GM18505 (cell line): ENCODE results near the gene ARHGEF40.

Experiments used
- ATAC-seq: cut with Tn5 transposase; IDR thresholded peaks from one replicate; pipeline ENCODE4 v1.9.1; 2021; ENCODE audit not compliant: unreplicated experiment
- POLR2A ChIP-seq: IDR thresholded peaks from 4 replicates; pipeline ENCODE4 v1.6.1; 2011; ENCODE audit warnings: borderline replicate concordance; ENCODE audit not compliant: insufficient read depth, insufficient read length; ENCODE audit errors: extremely low read depth

ARHGEF40 gene

DNA sequence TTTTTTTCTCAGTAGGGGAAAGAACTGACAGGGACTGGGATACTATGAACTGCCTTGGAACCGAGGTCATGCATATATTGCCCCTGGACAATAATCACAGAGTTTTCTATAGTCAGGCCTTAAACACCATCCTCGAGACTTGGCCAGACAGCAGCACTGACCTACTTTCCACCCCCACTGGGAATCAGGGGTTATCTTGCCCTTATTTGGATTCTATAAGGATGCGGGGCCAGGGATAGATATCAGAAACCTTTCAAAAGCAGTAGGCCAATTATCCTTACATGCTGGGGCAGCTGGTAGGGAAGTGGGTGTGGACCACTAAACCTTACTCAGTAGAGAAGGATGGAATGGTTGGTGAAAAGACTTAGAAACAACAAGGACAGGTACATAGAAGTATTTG lies 26.3 kb downstream of the ARHGEF40 start:
- no peak for ATAC-seq
- TF ChIP-seq POLR2A: no peak

DNA sequence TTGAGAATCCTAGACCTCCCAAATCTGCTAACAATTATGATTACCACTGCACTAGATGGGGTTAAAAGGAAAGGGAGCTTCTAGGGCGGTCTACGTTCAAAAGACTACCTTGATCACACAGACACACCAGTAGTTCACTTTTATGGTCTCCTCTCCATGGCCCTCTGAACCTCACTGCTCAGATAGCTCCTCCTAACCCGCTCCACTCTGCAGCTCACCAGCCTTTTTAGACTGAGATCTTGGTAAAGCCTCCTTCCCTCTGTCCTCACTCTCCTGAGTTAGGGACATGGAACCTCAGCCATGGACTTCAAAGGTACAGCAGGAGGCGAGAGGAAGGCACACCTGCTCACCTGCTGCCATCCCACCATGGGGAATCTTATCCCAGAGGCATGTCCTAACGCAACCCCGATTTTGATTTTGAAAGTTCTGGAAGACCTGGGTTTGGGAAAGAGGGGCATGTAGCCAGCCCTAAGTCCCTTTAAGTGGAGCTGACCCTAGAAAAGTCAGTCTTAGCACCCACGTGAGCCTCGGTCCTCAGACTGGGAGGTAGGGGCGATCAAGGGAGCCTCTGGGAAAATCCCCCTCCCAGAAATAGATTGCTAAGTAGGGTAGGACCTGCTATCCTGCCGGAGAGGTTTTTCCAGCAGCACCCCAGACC lies 27.0 kb downstream of the ARHGEF40 start:
- no peak for ATAC-seq
- no peak for TF ChIP-seq POLR2A

DNA sequence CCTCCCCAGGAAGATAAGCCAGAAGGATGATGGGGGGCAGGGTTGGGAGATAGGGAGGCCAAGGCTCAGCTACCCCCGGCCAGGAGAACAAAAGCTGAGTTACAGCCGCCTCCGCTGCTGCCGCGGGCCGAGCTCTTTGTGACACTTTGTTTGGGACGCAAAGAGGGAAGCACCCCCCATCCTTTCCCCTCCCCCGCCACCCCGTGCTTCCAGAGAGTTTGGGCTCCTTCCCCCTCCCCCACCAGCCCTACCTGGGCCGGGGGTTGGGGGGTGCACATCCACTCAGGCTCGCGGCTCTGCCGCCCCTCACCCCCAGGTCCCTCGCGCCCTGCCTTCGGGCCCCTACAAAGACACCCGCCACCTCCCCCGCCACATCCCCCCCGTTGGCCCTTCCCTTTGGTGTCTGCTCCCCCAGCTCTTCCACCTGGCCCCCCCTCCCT lies 27.6 kb downstream of the ARHGEF40 start:
- ATAC-seq: no peak
- TF ChIP-seq POLR2A: no peak

DNA sequence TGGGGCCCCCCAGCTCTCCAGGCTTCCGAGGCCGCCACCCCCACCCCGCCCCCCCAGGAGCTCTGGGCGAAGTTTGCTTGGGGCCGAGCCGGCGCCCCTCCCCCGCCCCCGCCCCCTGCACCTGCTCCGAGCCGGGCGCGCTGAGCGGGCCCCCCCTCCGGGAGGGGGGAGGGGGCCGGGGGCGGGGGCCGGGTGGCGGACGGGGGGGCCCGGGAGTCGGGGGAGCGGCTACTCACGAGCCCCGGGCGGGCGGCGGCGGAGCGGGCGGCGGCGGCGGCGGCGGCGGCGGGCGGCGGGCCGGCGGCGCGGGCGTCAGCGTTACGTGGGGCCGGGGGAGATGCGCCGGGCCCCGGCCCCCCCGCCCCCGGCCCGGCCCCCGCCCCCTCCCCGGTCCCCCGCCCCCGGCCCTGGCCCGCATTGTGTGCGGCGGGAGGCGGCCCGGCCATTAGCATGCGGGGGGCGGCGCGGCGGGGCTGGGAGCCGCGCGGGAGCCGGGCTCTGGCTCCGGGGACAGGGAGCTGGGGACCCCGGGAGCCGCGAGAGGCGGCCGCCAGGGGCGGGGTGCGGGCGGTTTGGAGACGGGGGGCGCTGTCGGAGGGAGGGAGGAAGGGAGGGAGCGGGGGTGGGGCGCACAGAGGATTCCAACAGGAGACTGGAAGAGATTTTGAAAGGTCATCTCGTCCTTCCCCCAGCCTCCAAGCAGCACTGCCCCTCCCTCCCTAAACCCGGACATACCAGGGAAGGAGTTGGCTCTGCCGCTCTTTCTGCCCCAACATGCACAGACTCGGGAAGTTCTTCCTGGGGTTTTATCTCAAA lies 28.2 kb downstream of the ARHGEF40 start, which contains the start of gene ZNF219:
ZNF219 (minus strand) TSS at position 580 of the 816 bp plus-strand sequence. CDS start 5,064 bp downstream, outside the sequence.
- ATAC-seq: no peak
- no peak for TF ChIP-seq POLR2A

DNA sequence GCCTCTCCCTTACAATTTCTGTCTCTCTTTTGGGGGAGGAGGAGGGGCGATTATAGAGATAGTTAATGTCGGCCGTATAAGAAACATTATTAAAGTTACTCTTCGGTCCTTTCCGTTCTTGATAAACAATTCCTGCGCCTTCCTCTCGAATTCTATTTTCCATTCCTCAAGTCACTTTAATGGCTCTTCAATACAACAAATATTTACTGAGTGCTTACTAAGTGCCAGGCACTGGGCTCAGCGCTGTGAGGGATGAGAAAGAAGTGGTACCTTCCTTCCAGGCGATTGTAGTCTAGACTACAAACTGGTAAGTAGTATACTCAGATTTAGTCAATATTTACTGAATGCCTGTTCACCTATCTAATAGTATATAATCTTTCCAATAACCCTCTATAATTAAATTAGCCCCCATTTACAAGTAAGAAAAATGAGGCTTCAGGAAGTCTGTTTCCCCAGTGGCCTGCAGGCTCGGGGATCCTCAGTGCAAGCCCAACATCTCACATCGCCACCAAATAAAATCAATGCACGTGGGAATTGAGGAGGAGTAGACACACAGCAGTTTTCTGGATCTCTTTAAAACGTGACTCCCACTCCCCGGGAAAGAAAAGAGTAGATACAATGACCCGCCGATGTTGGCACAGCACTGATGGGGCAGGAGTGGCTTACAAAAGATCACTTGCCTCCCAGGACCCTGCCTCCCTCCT lies 28.9 kb downstream of the ARHGEF40 start:
- no peak for TF ChIP-seq POLR2A
- no peak for ATAC-seq

DNA sequence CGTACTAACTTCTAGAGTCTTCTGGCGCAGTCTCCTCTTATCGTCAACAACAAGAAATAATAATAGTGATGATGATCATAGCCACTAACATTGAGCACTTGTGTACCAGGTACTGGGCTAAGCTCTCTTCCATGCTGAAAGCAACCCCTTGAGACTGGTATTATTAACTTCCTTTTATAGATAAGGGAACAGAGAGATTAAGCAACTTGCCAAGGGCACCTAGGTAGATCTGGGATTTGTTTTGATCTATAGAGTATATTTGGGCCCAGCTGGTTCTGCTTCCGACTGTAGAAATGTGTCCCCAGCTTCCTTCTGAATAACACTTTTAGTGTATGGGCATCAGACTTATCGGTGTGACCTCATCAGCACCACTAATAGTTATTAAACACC lies 29.5 kb downstream of the ARHGEF40 start:
- ATAC-seq: no peak
- no peak for TF ChIP-seq POLR2A

DNA sequence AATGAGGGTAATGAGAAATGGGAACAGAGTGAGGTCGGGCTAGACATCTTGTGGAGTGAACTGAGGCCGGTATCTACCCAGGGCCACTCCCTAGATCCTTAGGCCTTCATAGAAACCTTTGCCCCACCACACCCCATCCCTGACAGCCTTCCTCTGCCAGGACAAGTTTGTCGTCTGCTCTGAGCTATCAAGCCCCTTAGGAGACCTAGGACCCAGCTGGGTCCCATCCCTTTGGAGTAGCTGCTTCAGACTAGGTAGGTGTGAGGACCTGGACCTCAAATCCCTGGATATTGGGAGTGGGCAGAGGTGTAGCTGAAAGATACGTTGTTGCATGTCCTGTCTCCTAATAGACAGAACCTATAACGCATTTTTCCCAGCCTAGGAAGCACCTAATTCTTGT lies 30.8 kb downstream of the ARHGEF40 start, which contains the start of gene TMEM253:
TMEM253 (plus strand) TSS at position 136 of the 400 bp plus-strand sequence. CDS start 278 bp downstream, outside the sequence.
- no peak for ATAC-seq
- TF ChIP-seq POLR2A: no peak

DNA sequence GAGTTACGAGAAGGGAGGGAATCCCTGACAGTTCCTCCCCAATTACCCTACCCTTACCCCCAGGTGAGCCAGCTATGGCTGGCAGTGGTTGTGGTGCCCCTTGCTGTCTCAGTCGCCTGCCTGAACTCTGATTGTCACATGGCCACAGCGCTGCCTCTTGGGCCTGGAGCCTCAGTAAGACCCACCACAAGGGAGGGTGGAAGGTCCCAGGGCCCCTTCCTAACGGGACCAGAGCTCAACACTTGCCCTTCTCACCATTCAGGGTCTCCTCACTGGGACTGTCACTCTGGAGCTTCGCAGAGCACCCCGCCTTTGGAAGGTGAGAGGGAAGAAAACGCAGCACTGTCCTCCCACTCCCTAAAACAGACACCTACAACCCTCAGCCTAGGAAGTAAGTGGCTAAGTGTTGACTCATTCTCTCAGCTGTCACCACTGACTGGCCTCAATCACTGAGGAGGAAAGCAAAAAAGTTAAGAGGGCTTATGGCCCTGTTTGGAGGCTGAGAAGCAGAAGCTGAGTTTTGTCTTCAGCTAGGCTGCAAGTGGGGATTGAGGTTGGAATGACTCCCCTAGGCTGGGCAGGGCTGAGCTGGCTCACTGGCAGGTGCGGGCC lies 31.8 kb downstream of the ARHGEF40 start:
- no peak for TF ChIP-seq POLR2A
- ATAC-seq: no peak

DNA sequence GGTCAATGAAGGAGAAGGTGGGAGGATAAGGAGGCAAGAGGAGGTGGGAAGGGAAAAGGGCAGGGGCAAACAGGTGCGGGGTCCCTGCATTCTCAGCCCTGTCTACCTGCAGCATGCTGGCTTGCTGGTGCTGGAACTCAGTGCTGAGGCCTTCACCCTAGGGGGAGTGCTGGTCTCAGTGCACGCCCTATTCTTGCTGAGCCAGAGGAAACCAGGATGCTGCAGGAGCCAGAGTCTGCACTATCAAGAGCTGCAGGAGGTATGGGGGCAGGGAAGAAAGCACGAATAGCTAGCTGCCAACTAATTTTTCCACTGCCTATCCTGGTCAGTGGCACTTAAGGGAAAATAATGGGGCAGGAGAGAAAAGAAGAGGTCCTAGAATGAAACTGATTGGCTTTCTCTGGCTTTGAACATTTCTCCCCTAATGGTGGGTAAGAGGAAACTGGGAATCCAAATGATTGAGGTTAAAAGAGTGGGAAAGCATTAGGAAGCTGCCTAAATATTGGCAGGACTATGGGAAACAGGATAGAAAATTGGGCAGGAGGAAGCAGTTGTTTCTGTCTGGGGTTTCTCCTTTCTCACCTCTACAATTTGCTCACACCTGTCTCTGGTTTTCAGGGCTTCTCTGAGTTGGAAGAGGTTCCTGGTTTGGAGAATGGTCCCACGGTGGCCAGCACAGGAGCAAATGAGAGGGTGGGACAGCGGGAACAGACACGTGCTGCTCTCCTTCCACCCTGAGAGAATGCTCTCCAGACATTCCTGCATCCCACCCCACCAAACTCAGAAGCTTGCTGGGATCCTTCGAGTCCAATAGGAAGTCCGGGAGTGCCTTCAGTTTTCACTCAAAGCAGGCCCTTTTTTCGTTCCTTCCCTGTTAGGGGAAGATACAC lies 32.7 kb downstream of the ARHGEF40 start:
- no peak for ATAC-seq
- TF ChIP-seq POLR2A: no peak

DNA sequence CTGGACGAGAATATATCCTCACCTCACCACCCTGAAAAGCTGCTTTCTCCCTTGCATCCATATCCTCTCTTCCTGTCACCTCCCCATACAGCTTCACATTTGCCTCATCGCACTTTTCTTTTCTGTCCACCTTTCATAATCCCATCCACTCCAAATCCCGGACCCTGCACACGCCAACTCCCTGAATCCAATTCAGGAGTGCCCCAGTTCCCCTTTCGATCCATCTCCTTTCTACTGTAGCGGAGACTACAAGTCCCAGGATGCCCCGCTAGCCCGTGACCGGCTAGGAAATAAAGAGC lies 33.3 kb downstream of the ARHGEF40 start:
- TF ChIP-seq POLR2A: no peak
- no peak for ATAC-seq

DNA sequence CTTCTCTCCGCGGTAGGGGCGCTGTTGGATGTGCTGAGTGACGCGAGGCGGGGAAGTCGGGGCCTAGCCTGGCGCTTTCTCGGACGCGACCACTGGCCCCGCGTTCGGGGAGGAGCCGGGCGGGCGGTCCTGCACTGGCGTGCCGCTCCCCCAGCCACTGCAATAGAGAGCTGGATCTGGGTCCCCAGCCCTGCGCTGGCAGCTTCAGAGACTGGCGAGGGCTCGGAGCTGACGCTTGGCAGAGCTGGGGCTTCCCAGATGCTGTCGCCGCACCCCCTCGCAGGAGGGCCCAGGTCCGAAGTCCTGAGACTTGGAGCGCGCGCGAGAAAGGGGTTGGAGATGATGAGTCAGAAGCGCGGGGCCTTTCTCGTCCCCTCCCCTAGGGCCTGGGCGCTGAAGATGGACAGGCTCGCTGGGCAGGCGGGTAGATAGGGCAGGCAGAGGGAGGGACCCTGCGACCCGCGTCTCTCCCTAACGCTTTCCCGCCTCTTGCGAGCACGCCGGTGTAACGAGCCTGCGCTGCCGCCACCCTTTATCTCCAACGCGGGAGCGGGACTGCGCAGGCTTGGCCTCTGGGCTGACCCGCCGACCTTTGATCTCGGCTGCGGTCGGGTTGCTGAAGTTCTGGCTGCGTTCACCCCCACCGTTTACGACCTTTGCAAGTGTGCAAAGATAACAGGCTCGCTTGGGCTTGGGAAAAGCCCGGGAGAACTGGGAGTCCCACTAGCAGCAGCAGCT lies 33.8 kb downstream of the ARHGEF40 start:
- peak; percentile 94 for TF ChIP-seq POLR2A
- ATAC-seq: peak; percentile 87
